Measurements from ENCODE around the gene ZMIZ1.

The ZMIZ1 gene

DNA sequence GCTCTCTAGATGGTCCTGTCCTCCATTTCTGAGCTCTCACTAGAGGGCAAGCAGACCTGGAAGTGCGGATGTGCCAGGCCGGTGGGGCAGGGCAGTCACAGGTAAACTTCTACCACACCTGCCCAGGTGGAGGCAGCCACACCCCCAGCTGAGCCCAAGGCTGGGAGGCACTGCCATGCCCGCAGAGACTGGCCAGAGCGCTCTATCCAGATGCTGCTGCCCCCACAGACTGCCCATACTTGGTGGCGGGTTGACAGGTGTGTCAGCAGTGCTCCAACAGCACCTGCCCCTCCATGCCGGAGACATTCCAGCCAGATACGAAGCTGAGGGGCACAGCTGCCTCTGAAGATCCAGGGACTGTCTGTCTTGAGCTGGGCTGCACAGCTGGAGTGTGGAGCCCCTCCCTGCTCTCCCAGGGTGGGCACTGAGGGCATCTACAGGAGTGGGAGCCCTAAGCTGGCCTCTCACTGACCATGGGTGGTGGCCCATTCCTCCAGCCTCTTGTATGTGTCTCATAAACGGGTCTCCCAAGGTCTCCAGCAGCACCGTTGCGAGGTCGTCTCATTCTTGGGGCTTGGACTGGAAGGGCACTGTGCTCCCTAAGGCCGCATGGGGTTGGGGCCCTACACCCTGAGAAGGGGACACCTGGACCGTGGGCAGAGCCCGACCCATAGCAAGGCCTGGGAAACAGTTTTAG lies 240.4 kb downstream of the ZMIZ1 start:
- no peak overlapping the region for H3K4me3 ChIP-seq (ENCODE audit: low read depth, low read length)
- no peak for DNase-seq (ENCODE audit: low read depth)
- TF ChIP-seq, protein P1, sequence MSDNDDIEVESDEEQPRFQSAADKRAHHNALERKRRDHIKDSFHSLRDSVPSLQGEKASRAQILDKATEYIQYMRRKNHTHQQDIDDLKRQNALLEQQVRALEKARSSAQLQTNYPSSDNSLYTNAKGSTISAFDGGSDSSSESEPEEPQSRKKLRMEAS (IDR thresholded peaks at IDR 0.05; ENCODE audit: low read depth, low read length), result no peak
- TF ChIP-seq, protein P2, sequence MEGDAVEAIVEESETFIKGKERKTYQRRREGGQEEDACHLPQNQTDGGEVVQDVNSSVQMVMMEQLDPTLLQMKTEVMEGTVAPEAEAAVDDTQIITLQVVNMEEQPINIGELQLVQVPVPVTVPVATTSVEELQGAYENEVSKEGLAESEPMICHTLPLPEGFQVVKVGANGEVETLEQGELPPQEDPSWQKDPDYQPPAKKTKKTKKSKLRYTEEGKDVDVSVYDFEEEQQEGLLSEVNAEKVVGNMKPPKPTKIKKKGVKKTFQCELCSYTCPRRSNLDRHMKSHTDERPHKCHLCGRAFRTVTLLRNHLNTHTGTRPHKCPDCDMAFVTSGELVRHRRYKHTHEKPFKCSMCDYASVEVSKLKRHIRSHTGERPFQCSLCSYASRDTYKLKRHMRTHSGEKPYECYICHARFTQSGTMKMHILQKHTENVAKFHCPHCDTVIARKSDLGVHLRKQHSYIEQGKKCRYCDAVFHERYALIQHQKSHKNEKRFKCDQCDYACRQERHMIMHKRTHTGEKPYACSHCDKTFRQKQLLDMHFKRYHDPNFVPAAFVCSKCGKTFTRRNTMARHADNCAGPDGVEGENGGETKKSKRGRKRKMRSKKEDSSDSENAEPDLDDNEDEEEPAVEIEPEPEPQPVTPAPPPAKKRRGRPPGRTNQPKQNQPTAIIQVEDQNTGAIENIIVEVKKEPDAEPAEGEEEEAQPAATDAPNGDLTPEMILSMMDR (IDR thresholded peaks at IDR 0.05; ENCODE audit: low read depth, low read length), result no peak
- TF ChIP-seq POLR2A (IDR thresholded peaks at IDR 0.05; ENCODE audit: extremely low read depth, insufficient read length), result no peak
- no peak for TF ChIP-seq MYC (IDR thresholded peaks at IDR 0.05; ENCODE audit: low read depth, low read length)

DNA sequence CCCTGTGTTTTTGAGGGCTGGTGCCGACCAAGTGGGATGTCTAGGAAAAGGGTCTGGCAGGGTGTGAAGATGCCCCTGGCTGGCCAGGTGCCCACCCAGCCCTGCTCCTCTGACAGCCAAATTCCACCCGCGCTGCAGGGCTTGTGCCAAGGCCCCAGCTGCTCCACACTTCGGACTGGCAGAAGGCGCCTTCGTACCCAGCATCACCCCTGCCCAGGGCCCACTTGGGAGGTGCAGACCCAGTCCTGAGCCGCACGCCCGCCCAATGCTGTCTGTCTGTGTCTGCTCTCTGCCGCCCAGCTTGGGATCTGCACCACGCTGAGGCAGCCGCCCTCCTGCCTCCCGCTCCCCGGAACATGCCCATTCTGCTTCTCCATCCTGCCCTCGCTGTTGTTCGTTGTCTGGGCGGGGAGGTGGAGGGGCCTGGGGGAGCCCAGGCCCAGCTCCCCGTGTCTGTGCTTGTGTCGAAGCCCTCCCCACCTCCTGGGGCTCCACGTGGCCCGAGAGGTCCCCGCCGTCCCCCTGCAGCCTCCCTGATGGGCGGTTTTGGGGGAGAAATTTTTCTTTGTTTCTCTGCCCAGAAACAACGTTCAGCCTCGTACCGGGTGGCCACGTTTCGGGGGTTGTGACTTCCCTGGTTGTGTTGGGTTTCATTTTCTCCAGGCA lies 241.6 kb downstream of the ZMIZ1 start:
- TF ChIP-seq POLR2A (IDR thresholded peaks at IDR 0.05; ENCODE audit: extremely low read depth, insufficient read length) (no peak), MYC (IDR thresholded peaks at IDR 0.05; ENCODE audit: low read depth, low read length) (no peak)
- TF ChIP-seq, protein P2 (IDR thresholded peaks at IDR 0.05; ENCODE audit: low read depth, low read length), result no peak
- TF ChIP-seq, protein P1 (IDR thresholded peaks at IDR 0.05; ENCODE audit: low read depth, low read length), result no peak
- H3K4me3 ChIP-seq (ENCODE audit: low read depth, low read length), result no peak overlapping the region
- DNase-seq (ENCODE audit: low read depth), result no peak

DNA sequence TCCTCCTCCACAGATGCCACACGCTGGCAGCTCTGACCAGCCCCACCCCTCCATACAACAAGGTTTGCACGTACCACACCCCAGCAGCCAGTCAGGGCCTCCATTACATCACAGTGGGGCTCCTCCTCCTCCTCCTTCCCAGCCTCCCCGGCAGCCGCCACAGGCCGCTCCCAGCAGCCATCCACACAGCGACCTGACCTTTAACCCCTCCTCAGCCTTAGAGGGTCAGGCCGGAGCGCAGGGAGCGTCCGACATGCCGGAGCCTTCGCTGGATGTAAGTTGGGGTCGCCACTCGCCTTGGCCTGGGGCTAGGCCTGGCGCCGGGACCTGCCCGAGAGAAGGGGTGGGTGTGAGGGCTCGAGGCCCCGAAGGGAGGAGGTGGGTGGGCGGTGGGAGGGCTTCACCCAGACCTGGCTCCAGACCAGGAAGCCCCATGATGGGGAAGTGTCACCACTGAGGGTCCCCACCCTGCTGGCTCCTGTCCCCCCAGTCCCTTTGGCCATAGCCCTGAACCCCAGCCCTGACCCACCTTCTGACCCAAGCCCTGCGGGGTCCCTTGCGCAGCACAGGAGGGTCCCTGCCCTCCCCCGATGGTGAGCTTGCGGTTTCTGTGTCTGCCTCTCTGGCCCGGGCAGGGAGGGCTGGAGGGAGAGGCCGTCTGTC lies 242.3 kb downstream of the ZMIZ1 start:
- no peak for DNase-seq (ENCODE audit: low read depth)
- no peak overlapping the region for H3K4me3 ChIP-seq (ENCODE audit: low read depth, low read length)
- no peak for TF ChIP-seq POLR2A (IDR thresholded peaks at IDR 0.05; ENCODE audit: extremely low read depth, insufficient read length)
- TF ChIP-seq MYC (IDR thresholded peaks at IDR 0.05; ENCODE audit: low read depth, low read length), result no peak
- TF ChIP-seq, protein P1 (IDR thresholded peaks at IDR 0.05; ENCODE audit: low read depth, low read length), result no peak
- TF ChIP-seq, protein P2 (IDR thresholded peaks at IDR 0.05; ENCODE audit: low read depth, low read length), result no peak

DNA sequence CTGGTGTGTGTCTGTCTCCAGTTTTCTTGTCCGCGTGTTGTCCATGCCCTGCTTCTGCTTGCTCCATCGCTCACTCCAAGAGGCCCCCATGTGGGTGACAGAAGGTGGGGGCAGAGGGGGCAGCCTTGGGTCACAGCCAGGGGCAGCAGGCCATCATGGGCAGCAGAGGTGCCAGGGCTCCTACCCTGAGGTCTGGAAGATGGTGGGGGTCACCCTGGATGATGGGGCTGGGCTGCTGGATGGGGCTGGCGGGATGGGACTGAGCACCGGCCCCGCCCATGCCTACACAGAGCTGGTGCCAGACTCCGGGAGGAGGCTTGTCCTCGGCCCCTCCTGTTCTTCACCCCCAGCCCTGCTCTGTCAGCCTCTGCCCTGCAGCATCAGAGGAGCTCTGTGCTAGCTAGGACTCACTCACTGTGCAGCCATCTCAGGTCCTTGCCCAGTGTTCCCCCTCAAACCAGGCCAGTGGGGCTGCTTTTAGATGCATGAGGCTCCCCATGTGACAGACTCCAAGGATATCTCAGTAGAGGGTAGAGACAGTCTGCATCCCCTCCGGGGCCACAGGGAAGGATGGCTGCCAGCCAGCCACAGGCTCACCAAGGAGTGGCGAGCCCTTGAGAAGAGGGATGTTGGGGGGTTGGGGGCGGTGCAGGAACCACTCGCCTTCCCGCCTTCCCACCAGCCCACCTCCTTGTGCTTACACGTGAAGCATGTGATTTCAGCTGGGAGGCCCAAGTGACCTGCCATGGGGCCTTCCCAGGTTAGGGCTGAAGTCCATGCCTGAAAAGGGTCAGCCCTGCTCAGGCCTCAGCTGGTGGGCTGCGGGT lies 243.0 kb downstream of the ZMIZ1 start:
- TF ChIP-seq POLR2A (IDR thresholded peaks at IDR 0.05; ENCODE audit: extremely low read depth, insufficient read length) (no peak), MYC (IDR thresholded peaks at IDR 0.05; ENCODE audit: low read depth, low read length) (no peak)
- TF ChIP-seq, protein P2 (IDR thresholded peaks at IDR 0.05; ENCODE audit: low read depth, low read length), result no peak
- no peak overlapping the region for H3K4me3 ChIP-seq (ENCODE audit: low read depth, low read length)

DNA sequence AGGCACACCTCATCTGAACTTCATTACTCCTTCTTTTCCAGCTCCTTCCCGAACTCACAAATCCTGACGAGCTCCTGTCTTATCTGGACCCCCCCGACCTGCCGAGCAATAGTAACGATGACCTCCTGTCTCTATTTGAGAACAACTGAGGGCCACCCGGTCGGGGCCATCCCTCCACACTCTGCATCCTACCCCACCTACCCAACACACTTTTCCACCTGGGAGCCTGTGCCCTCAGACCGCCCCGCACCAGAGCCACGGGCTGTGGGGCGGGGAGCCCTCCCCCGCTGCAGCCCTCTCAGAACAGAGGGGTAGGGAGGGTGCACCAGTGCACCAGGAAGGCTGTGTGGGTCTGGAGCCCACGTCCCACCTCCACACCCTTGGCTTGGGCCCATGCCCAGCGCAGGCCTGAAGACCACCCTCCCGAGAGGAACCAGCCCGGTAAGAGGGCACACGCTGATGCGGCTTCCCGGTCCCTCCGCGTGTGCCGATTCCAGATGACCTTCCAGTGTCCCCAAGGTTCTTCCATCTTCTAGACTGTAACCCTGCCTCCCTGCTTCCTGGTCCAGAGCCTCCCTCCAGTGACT lies 243.9 kb downstream of the ZMIZ1 start:
- TF ChIP-seq MYC (IDR thresholded peaks at IDR 0.05; ENCODE audit: low read depth, low read length) (no peak), POLR2A (IDR thresholded peaks at IDR 0.05; ENCODE audit: extremely low read depth, insufficient read length) (no peak)
- TF ChIP-seq, protein P1 (IDR thresholded peaks at IDR 0.05; ENCODE audit: low read depth, low read length), result no peak
- TF ChIP-seq, protein P2 (IDR thresholded peaks at IDR 0.05; ENCODE audit: low read depth, low read length), result no peak
- no peak for DNase-seq (ENCODE audit: low read depth)
- no peak overlapping the region for H3K4me3 ChIP-seq (ENCODE audit: low read depth, low read length)

More for the DNA sequence above, 243.0 kb downstream of the ZMIZ1 start:
- no peak for DNase-seq (ENCODE audit: low read depth)

All from NB4 (cell line).